ENCODE results near the gene SYNGR1.

Gene SYNGR1

GRCh38 chr22:39341179-39341578 lies 8.6 kb upstream of the SYNGR1 start:
- H2BK12ac ChIP-seq (ENCODE audit: low read length), result no peak overlapping the region
- DNase-seq (ENCODE audit: low spot score), result no peak
- H2BK15ac ChIP-seq (ENCODE audit: low read length), result no peak overlapping the region
- H4K91ac ChIP-seq (ENCODE audit: low read depth, low read length, poor library complexity), result no peak overlapping the region
- H3K79me1 ChIP-seq (ENCODE audit: low read depth, low read length), result no peaks in the 10 kb centered on the region
- H3K27ac ChIP-seq (replicated peaks; ENCODE audit: low read length), result no peak overlapping the region
- H3K36me3 ChIP-seq (replicated peaks in 1 of 2; ENCODE audit: control insufficient read depth in 2 of 2, insufficient read depth in 2 of 2, low read length in 2 of 2), result no peaks in the 10 kb centered on the region
- no CpG with 5 or more reads among the region's 3 CpGs for WGBS, 2 donors (ENCODE audit: extremely low coverage in 2 of 2, insufficient read length in 2 of 2, insufficient replicate concordance in 1 of 2)
- no peak overlapping the region for H3K4ac ChIP-seq (ENCODE audit: low read length)
- H3K27me3 ChIP-seq (ENCODE audit: control insufficient read depth in 3 of 3, insufficient read depth in 3 of 3, low read depth in 1 of 3, low read length in 3 of 3), result peaks cover 0 to 10% (median 0%) of the 10 kb centered on the region in 3 experiments
- H3K23ac ChIP-seq (ENCODE audit: low read depth, low read length, poor library complexity), result no peak overlapping the region
- H4K8ac ChIP-seq (ENCODE audit: low read depth, low read length), result no peak overlapping the region
- no peak overlapping the region for H3K4me2 ChIP-seq (ENCODE audit: insufficient read depth, low read length, poor library complexity, severe bottlenecking)
- H3K14ac ChIP-seq (ENCODE audit: low read length), result no peak overlapping the region
- no peak overlapping the region for H3K9ac ChIP-seq (ENCODE audit: low read depth, low read length, poor library complexity)
- no peak overlapping the region for H2AK5ac ChIP-seq (ENCODE audit: low read depth, low read length)
- H3K4me3 ChIP-seq (ENCODE audit: low read length in 2 of 2), result no peak overlapping the region
- H2BK120ac ChIP-seq (ENCODE audit: low read depth, low read length), result no peak overlapping the region
- no peak overlapping the region for H2BK5ac ChIP-seq (ENCODE audit: low read length)
- H2AFZ ChIP-seq (ENCODE audit: low read length), result no peak overlapping the region
- peak overlapping the region; percentile 0 for H3K18ac ChIP-seq (ENCODE audit: low read length)
- H3K4me1 ChIP-seq (ENCODE audit: control insufficient read depth in 2 of 2, insufficient read depth in 1 of 2, low read depth in 1 of 2, low read length in 2 of 2), result peaks cover 0 to 2% of the 10 kb centered on the region in 2 donors
- no peaks in the 10 kb centered on the region for H3K9me3 ChIP-seq (replicated peaks in 1 of 2; ENCODE audit: control insufficient read depth in 2 of 2, insufficient read depth in 1 of 2, low read depth in 1 of 2, low read length in 2 of 2)

GRCh38 chr22:39343259-39344045 lies 6.3 kb upstream of the SYNGR1 start:
- Histone ChIP-seq H3K36me3 (replicated peaks in 1 of 2; ENCODE audit: control insufficient read depth in 2 of 2, insufficient read depth in 2 of 2, low read length in 2 of 2) (no peaks in the 10 kb centered on the region), H3K4me2 (ENCODE audit: insufficient read depth, low read length, poor library complexity, severe bottlenecking) (no peak overlapping the region), H3K9ac (ENCODE audit: low read depth, low read length, poor library complexity) (no peak overlapping the region), H4K91ac (ENCODE audit: low read depth, low read length, poor library complexity) (no peak overlapping the region), H3K14ac (ENCODE audit: low read length) (no peak overlapping the region), H3K4me1 (ENCODE audit: control insufficient read depth in 2 of 2, insufficient read depth in 1 of 2, low read depth in 1 of 2, low read length in 2 of 2) (peaks cover 0 to 2% of the 10 kb centered on the region in 2 donors), H2AK5ac (ENCODE audit: low read depth, low read length) (no peak overlapping the region), H2AFZ (ENCODE audit: low read length) (no peak overlapping the region), H3K18ac (ENCODE audit: low read length) (no peak overlapping the region), H4K8ac (ENCODE audit: low read depth, low read length) (no peak overlapping the region), H3K4ac (ENCODE audit: low read length) (no peak overlapping the region), H3K4me3 (ENCODE audit: low read length in 2 of 2) (no peak overlapping the region), H3K27me3 (ENCODE audit: control insufficient read depth in 3 of 3, insufficient read depth in 3 of 3, low read depth in 1 of 3, low read length in 3 of 3) (peaks cover 0 to 12% (median 0%) of the 10 kb centered on the region in 3 experiments), H3K23ac (ENCODE audit: low read depth, low read length, poor library complexity) (no peak overlapping the region), H3K79me1 (ENCODE audit: low read depth, low read length) (no peaks in the 10 kb centered on the region), H2BK15ac (ENCODE audit: low read length) (no peak overlapping the region), H3K9me3 (replicated peaks in 1 of 2; ENCODE audit: control insufficient read depth in 2 of 2, insufficient read depth in 1 of 2, low read depth in 1 of 2, low read length in 2 of 2) (no peaks in the 10 kb centered on the region), H2BK12ac (ENCODE audit: low read length) (no peak overlapping the region), H3K27ac (replicated peaks; ENCODE audit: low read length) (no peak overlapping the region), H2BK5ac (ENCODE audit: low read length) (no peak overlapping the region), H2BK120ac (ENCODE audit: low read depth, low read length) (no peak overlapping the region)
- no peak for DNase-seq (ENCODE audit: low spot score)
- no CpG with 5 or more reads among the region's 15 CpGs for WGBS, 2 donors (ENCODE audit: extremely low coverage in 2 of 2, insufficient read length in 2 of 2, insufficient replicate concordance in 1 of 2)

GRCh38 chr22:39344046-39344390 lies 5.8 kb upstream of the SYNGR1 start:
- Histone ChIP-seq H2BK5ac (ENCODE audit: low read length) (no peak overlapping the region), H2BK12ac (ENCODE audit: low read length) (no peak overlapping the region), H3K4ac (ENCODE audit: low read length) (no peak overlapping the region), H4K91ac (ENCODE audit: low read depth, low read length, poor library complexity) (no peak overlapping the region), H3K9ac (ENCODE audit: low read depth, low read length, poor library complexity) (no peak overlapping the region), H3K23ac (ENCODE audit: low read depth, low read length, poor library complexity) (no peak overlapping the region), H3K27me3 (ENCODE audit: control insufficient read depth in 3 of 3, insufficient read depth in 3 of 3, low read depth in 1 of 3, low read length in 3 of 3) (peaks cover 0 to 12% (median 0%) of the 10 kb centered on the region in 3 experiments), H3K18ac (ENCODE audit: low read length) (no peak overlapping the region), H3K36me3 (replicated peaks in 1 of 2; ENCODE audit: control insufficient read depth in 2 of 2, insufficient read depth in 2 of 2, low read length in 2 of 2) (no peaks in the 10 kb centered on the region), H2BK15ac (ENCODE audit: low read length) (no peak overlapping the region), H2AK5ac (ENCODE audit: low read depth, low read length) (no peak overlapping the region), H3K4me1 (ENCODE audit: control insufficient read depth in 2 of 2, insufficient read depth in 1 of 2, low read depth in 1 of 2, low read length in 2 of 2) (peaks cover 2 to 4% of the 10 kb centered on the region in 2 donors), H2AFZ (ENCODE audit: low read length) (no peak overlapping the region), H4K8ac (ENCODE audit: low read depth, low read length) (no peak overlapping the region), H3K9me3 (replicated peaks in 1 of 2; ENCODE audit: control insufficient read depth in 2 of 2, insufficient read depth in 1 of 2, low read depth in 1 of 2, low read length in 2 of 2) (no peaks in the 10 kb centered on the region), H2BK120ac (ENCODE audit: low read depth, low read length) (no peak overlapping the region), H3K4me2 (ENCODE audit: insufficient read depth, low read length, poor library complexity, severe bottlenecking) (no peak overlapping the region), H3K4me3 (ENCODE audit: low read length in 2 of 2) (no peak overlapping the region), H3K14ac (ENCODE audit: low read length) (no peak overlapping the region), H3K79me1 (ENCODE audit: low read depth, low read length) (no peaks in the 10 kb centered on the region), H3K27ac (replicated peaks; ENCODE audit: low read length) (no peak overlapping the region)
- no peak for DNase-seq (ENCODE audit: low spot score)
- whole genome bisulfite sequencing, 2 donors (ENCODE audit: extremely low coverage in 2 of 2, insufficient read length in 2 of 2, insufficient replicate concordance in 1 of 2), result no CpG with 5 or more reads among the region's 8 CpGs

- Histone ChIP-seq H3K27me3 (ENCODE audit: control insufficient read depth in 3 of 3, insufficient read depth in 3 of 3, low read depth in 1 of 3, low read length in 3 of 3) (peaks cover 0 to 12% (median 0%) of the 10 kb centered on the region in 3 experiments), H2AK5ac (ENCODE audit: low read depth, low read length) (no peak overlapping the region), H3K4ac (ENCODE audit: low read length) (no peak overlapping the region), H3K14ac (ENCODE audit: low read length) (no peak overlapping the region), H3K9me3 (replicated peaks in 1 of 2; ENCODE audit: control insufficient read depth in 2 of 2, insufficient read depth in 1 of 2, low read depth in 1 of 2, low read length in 2 of 2) (no peaks in the 10 kb centered on the region), H2BK12ac (ENCODE audit: low read length) (no peak overlapping the region), H3K4me1 (ENCODE audit: control insufficient read depth in 2 of 2, insufficient read depth in 1 of 2, low read depth in 1 of 2, low read length in 2 of 2) (peaks cover 7 to 8% of the 10 kb centered on the region in 2 donors), H3K36me3 (replicated peaks in 1 of 2; ENCODE audit: control insufficient read depth in 2 of 2, insufficient read depth in 2 of 2, low read length in 2 of 2) (no peaks in the 10 kb centered on the region), H3K27ac (replicated peaks; ENCODE audit: low read length) (no peak overlapping the region), H3K9ac (ENCODE audit: low read depth, low read length, poor library complexity) (no peak overlapping the region), H3K4me2 (ENCODE audit: insufficient read depth, low read length, poor library complexity, severe bottlenecking) (no peak overlapping the region), H2AFZ (ENCODE audit: low read length) (no peak overlapping the region), H2BK5ac (ENCODE audit: low read length) (no peak overlapping the region), H3K4me3 (ENCODE audit: low read length in 2 of 2) (no peak overlapping the region), H2BK120ac (ENCODE audit: low read depth, low read length) (no peak overlapping the region), H3K18ac (ENCODE audit: low read length) (no peak overlapping the region), H2BK15ac (ENCODE audit: low read length) (no peak overlapping the region), H3K23ac (ENCODE audit: low read depth, low read length, poor library complexity) (no peak overlapping the region), H4K8ac (ENCODE audit: low read depth, low read length) (no peak overlapping the region), H4K91ac (ENCODE audit: low read depth, low read length, poor library complexity) (no peak overlapping the region), H3K79me1 (ENCODE audit: low read depth, low read length) (no peaks in the 10 kb centered on the region)
- WGBS, 2 donors (ENCODE audit: extremely low coverage in 2 of 2, insufficient read length in 2 of 2, insufficient replicate concordance in 1 of 2), result no CpG with 5 or more reads among the region's 4 CpGs
- no peak for DNase-seq (ENCODE audit: low spot score)
Observed at GRCh38 chr22:39345231-39345630, 4.6 kb upstream of the SYNGR1 start.
